HepG2 (cell line): ENCODE data around the gene TRIM67. TPM values are rescaled to one million over a fixed set of nuclear protein-coding genes. Genes with fewer than 3 reads are reported as not detected.

Source experiments
- ATAC-seq: fragments of 200-7000 bp; cut with Tn5 transposase; 3 replicates; pipeline ENCODE4 v1.9.1; 2020; ENCODE audit warnings: mild to moderate bottlenecking, moderate library complexity
- BruUV-seq: library from RNA; stranded (reverse); fragments of 400-500 nt; replicated peaks from 2 replicates; lab custom pipeline; 2021; lab: Mats Ljungman, UMichigan
- CTCF ChIA-PET: fragments of 300-600 bp; formaldehyde crosslinking; extraction: SDS; loops from one replicate; lab custom pipeline; 2021; ENCODE audit warnings: low total read pairs, inconsistent platforms, low intra/inter-chr PET ratio; lab: Yijun Ruan, JAX
- POLR2A ChIA-PET: fragments of 350-600 bp; sonication (Branson Sonifier 250); formaldehyde crosslinking; loops from one replicate; lab custom pipeline; 2020; ENCODE audit warnings: antibody characterized with exemption, inconsistent platforms; lab: Yijun Ruan, JAX
- DNase-seq: peaks from one replicate; pipeline ENCODE4 v3.0.0-alpha.2; 2015; ENCODE audit warnings: low spot score
- FAIRE-seq: peaks from 3 replicates; lab custom pipeline; 2011; peaks lifted over from hg19 to GRCh38; lab: Jason Lieb, UNC
- H2AFZ ChIP-seq: one replicate; pipeline ENCODE4 v1.6.1; 2011; ENCODE audit warnings: low read length, inconsistent platforms
- H3K27ac ChIP-seq: fragments of 300-600 bp; 3 replicates; pipeline ENCODE4 v1.8.0; 2011; ENCODE audit warnings: mixed run types, mild to moderate bottlenecking, mixed read lengths, low read length, inconsistent platforms; ENCODE audit not compliant: insufficient read depth; ENCODE audit errors: extremely low read length
- H3K27me3 ChIP-seq, 2 experiments: fragments of 200-600 bp in 1 of 2; 2 replicates in 1 of 2; 3 replicates in 1 of 2; pipeline versions ENCODE4 v1.6.0 to v1.8.0; 2011; ENCODE audit warnings: low read length in 2 of 2, mild to moderate bottlenecking in 2 of 2, moderate library complexity in 2 of 2, inconsistent platforms in 1 of 2; ENCODE audit not compliant: insufficient read depth in 2 of 2, control insufficient read depth in 1 of 2
- H3K36me3 ChIP-seq, 2 experiments: fragments of 200-600 bp in 1 of 2; replicated peaks in 1 of 2; 2 replicates in 1 of 2; 3 replicates in 1 of 2; pipeline versions ENCODE4 v1.5.1 to v1.8.0; 2011; ENCODE audit warnings: low read length in 2 of 2, inconsistent platforms in 1 of 2; ENCODE audit not compliant: insufficient read depth in 2 of 2, control insufficient read depth in 1 of 2
- H3K4me1 ChIP-seq: 2 replicates; pipeline ENCODE4 v1.5.1; 2012; ENCODE audit warnings: low read length, inconsistent platforms; ENCODE audit not compliant: insufficient read depth
- H3K4me2 ChIP-seq: 2 replicates; pipeline ENCODE4 v1.6.0; 2011; ENCODE audit warnings: low read depth, low read length, inconsistent platforms
- H3K4me3 ChIP-seq, 3 experiments: fragments of 200-600 bp in 1 of 3; sonication (generic), shearing (Covaris generic) in 1 of 3; replicated peaks in 1 of 3; 2 replicates each; pipeline ENCODE4 v1.5.1; 2011 to 2016; ENCODE audit warnings: low read length in 3 of 3, inconsistent platforms in 2 of 3, low read depth in 2 of 3, mild to moderate bottlenecking in 2 of 3, control low read depth in 1 of 3, mixed read lengths in 1 of 3; ENCODE audit not compliant: insufficient read depth in 1 of 3
- H3K79me2 ChIP-seq: one replicate; pipeline ENCODE4 v1.6.1; 2011; ENCODE audit warnings: low read length, inconsistent platforms; ENCODE audit not compliant: insufficient read depth
- H3K9ac ChIP-seq: 2 replicates; pipeline ENCODE4 v1.6.0; 2011; ENCODE audit warnings: mild to moderate bottlenecking, low read depth, low read length, inconsistent platforms; ENCODE audit not compliant: insufficient read depth
- H3K9me3 ChIP-seq: 2 replicates; pipeline ENCODE4 v1.5.1; 2012; ENCODE audit warnings: mild to moderate bottlenecking, low read length
- H4K20me1 ChIP-seq: 2 replicates; pipeline ENCODE4 v1.6.0; 2011; ENCODE audit warnings: inconsistent platforms, mild to moderate bottlenecking, low read length, moderate library complexity; ENCODE audit not compliant: insufficient read depth
- ARNT2 ChIP-seq: sonication (generic); formaldehyde crosslinking; IDR thresholded peaks from 2 replicates; pipeline ENCODE4 v1.8.0; 2022; ENCODE audit warnings: mild to moderate bottlenecking, low read depth, missing genetic modification reagents, moderate library complexity
- BCL6 ChIP-seq: IDR thresholded peaks from 2 replicates; pipeline ENCODE4 v1.6.1; 2016; ENCODE audit warnings: missing genetic modification reagents, missing compliant biosample characterization
- DMAP1 ChIP-seq: IDR thresholded peaks from 2 replicates; pipeline ENCODE4 v1.6.1; 2016
- KDM5A ChIP-seq: fragments of 200-600 bp; sonication (generic); IDR thresholded peaks from 2 replicates; pipeline ENCODE4 v1.7.0; 2018; ENCODE audit warnings: antibody characterized with exemption, mild to moderate bottlenecking, low read length, borderline replicate concordance
- MXD1 ChIP-seq: sonication (generic); formaldehyde crosslinking; IDR thresholded peaks from 2 replicates; pipeline ENCODE4 v1.4.0; 2020; ENCODE audit warnings: mild to moderate bottlenecking, missing genetic modification reagents
- PPARG ChIP-seq: conservative IDR thresholded peaks from 2 replicates; pipeline ENCODE4 v1.6.1; 2016; ENCODE audit warnings: missing biosample characterization, missing genetic modification reagents
- SALL2 ChIP-seq: sonication (generic); formaldehyde crosslinking; IDR thresholded peaks from 2 replicates; pipeline ENCODE4 v1.8.1; 2023; ENCODE audit warnings: mild to moderate bottlenecking, missing genetic modification reagents, inconsistent platforms
- SAP130 ChIP-seq: IDR thresholded peaks from 2 replicates; pipeline ENCODE4 v1.6.1; 2016; ENCODE audit warnings: low read depth
- ZNF678 ChIP-seq: sonication (generic); formaldehyde crosslinking; IDR thresholded peaks from 2 replicates; pipeline ENCODE4 v1.4.0; 2020; ENCODE audit warnings: mild to moderate bottlenecking, missing genetic modification reagents
- ZNF703 ChIP-seq: sonication (generic); formaldehyde crosslinking; IDR thresholded peaks from 2 replicates; pipeline ENCODE4 v1.5.1; 2020; ENCODE audit warnings: missing genetic modification reagents, mild to moderate bottlenecking, moderate library complexity, borderline replicate concordance
- WGBS: methylation state at CpG from one replicate; pipeline ENCODE4 v1.1.6; 2017; ENCODE audit warnings: low lambda C conversion rate; 5-methylcytosine and 5-hydroxymethylcytosine counted together
- in situ Hi-C: cut with HindIII; loops from 2 replicates; pipeline ENCODE4 v1.10.0; 2017; ENCODE audit warnings: low pct_unique_long_range_greater_than_20kb; ENCODE audit not compliant: extremely low pct_ligation_motif_present
- intact Hi-C: fragments of 100-400 bp; cut with micrococcal nuclease; formaldehyde crosslinking; loops from one replicate; pipeline ENCODE4 v1.10.0; 2022; ENCODE audit not compliant: unreplicated experiment
- polyA plus RNA-seq, 8 experiments: library from polyadenylated mRNA; depleted of rRNA in 3 of 8; stranded (reverse) in 7 of 8; unstranded in 1 of 8; fragments of >200 nt; fragmentation: Illumina TruSeq in 4 of 8; extraction: Trizol in 4 of 8; gene quantifications; 2 replicates each; pipeline versions ENCODE4 v1.2.1 to v1.2.3, GENCODE V29; 2011 to 2016; ENCODE audit warnings: low read depth in 4 of 8, missing spikeins in 1 of 8, mixed read lengths in 1 of 8; ENCODE audit not compliant: insufficient read depth in 1 of 8
- total RNA-seq, 5 experiments: library from RNA; depleted of rRNA; stranded (reverse); fragments of >200 nt; fragmentation: Illumina TruSeq; extraction: Trizol; gene quantifications; 2 replicates each; pipeline ENCODE4 v1.2.3, GENCODE V29; 2016; ENCODE audit warnings: low read depth in 1 of 5

TRIM67 gene
- total and polyA plus RNA-seq, 2 of the 13 experiments (the other 11 are each of a cell fraction or from before 2014, with no cell fraction given): not detected

- peaks cover 19 to 68% of the 10 kb centered on the region in 2 experiments for H3K36me3 ChIP-seq
- WGBS: 100% methylated on average over 1 of the region's 1 CpG
- no peak for FAIRE-seq
Measured at GRCh38 chr1:231264642-231265041, 102.8 kb downstream of the TRIM67 start.

GRCh38 chr1:231265379-231265778 is 103.5 kb downstream of the TRIM67 start:
- Histone ChIP-seq H4K20me1 (no peaks in the 10 kb centered on the region), H3K79me2 (peaks cover 3% of the 10 kb centered on the region), H3K27ac (no peak overlapping the region), H3K4me1 (peaks cover 13% of the 10 kb centered on the region), H3K9ac (no peak overlapping the region), H3K36me3 (peaks cover 18 to 64% of the 10 kb centered on the region in 2 experiments)
- FAIRE-seq (peak; percentile 34), DNase-seq (peak; percentile 18)
- ChIA-PET CTCF (no interaction called here), POLR2A (no interaction called here)
- no TSS peak for BruUV-seq
- no peak for TF ChIP-seq PPARG (CRISPR knock-in tag)
- peak; percentile 57 for TF ChIP-seq BCL6 (CRISPR knock-in tag)
- TF ChIP-seq ZNF703 (CRISPR knock-in tag): no peak
- TF ChIP-seq, all 625 proteins: peak for 1
- ATAC-seq: no peak
- intact Hi-C loops (no loop called here), in situ Hi-C loops (no loop called here)
- Histone ChIP-seq H3K9me3 (no peaks in the 10 kb centered on the region), H3K27me3 (no peaks in the 10 kb centered on the region), H3K4me2 (no peak overlapping the region), H3K4me3 (no peak overlapping the region), H2AFZ (no peak overlapping the region)
- WGBS: 79% methylated on average over 3 of the region's 3 CpGs

More at GRCh38 chr1:231264642-231265041, 102.8 kb downstream of the TRIM67 start:
- ChIA-PET CTCF (no interaction called here), POLR2A (no interaction called here)
- H3K79me2 ChIP-seq: peaks cover 3% of the 10 kb centered on the region
- ATAC-seq (no peak), DNase-seq (no peak)
- in situ Hi-C loops: no loop called here
- peaks cover 13% of the 10 kb centered on the region for H3K4me1 ChIP-seq
- no TSS peak for BruUV-seq
- no peak overlapping the region for H2AFZ ChIP-seq
- H3K27ac ChIP-seq: no peak overlapping the region
- no peak overlapping the region for H3K9ac ChIP-seq
- no peak overlapping the region for H3K4me3 ChIP-seq
- intact Hi-C loops: no loop called here
- no peak overlapping the region for H3K4me2 ChIP-seq
- H3K9me3 ChIP-seq: no peaks in the 10 kb centered on the region
- H4K20me1 ChIP-seq: no peaks in the 10 kb centered on the region
- TF ChIP-seq SALL2 (CRISPR knock-in tag) (no peak), ARNT2 (CRISPR knock-in tag) (no peak), DMAP1 (no peak), KDM5A (no peak), ZNF678 (no peak), MXD1 (CRISPR knock-in tag) (no peak), SAP130 (CRISPR knock-in tag) (no peak)
- TF ChIP-seq, all 625 proteins: peak for 0
- no peaks in the 10 kb centered on the region for H3K27me3 ChIP-seq
